Inflammatory macrophage treated with lipopolysaccharide for 4 hours (primary cell): Measurements from ENCODE around the gene TNNI2.
"Not testable (repeated sequence)": the region's sequence is repeated elsewhere in the genome, so short reads cannot be mapped to it uniquely, and the experiment has no call there.

Experiments
- DNase-seq: peaks from one replicate; pipeline ENCODE4 v3.0.0-alpha.2; 2020

The TNNI2 gene

GRCh38 chr11:1838426-1839144 lies at the start of gene TNNI2:
TNNI2 (plus strand) TSS chr11:1838981; CDS start chr11:1839697, 716 bp downstream.
- no peak for DNase-seq

- DNase-seq, result no peak
These were observed 46.9 kb upstream of the TNNI2 start for GRCh38 chr11:1791912-1792311.

GRCh38 chr11:1792461-1792860 lies 46.3 kb upstream of the TNNI2 start:
- no peak for DNase-seq

GRCh38 chr11:1793081-1793480 lies 45.7 kb upstream of the TNNI2 start:
- no peak for DNase-seq

- DNase-seq, result no peak
These were observed 42.3 kb upstream of the TNNI2 start for GRCh38 chr11:1796413-1797011.

- no peak for DNase-seq
These were observed 41.2 kb upstream of the TNNI2 start for GRCh38 chr11:1797391-1798125.

- DNase-seq, result no peak
These were observed 35.5 kb upstream of the TNNI2 start for GRCh38 chr11:1803246-1803645.

GRCh38 chr11:1803835-1804519 lies 34.8 kb upstream of the TNNI2 start:
- DNase-seq, result not testable (repeated sequence)

GRCh38 chr11:1805525-1805924 lies 33.3 kb upstream of the TNNI2 start:
- no peak for DNase-seq

- DNase-seq, result no peak
These were observed 31.4 kb upstream of the TNNI2 start for GRCh38 chr11:1807264-1807995.

- peak; percentile 84 for DNase-seq
These were observed 28.0 kb upstream of the TNNI2 start for GRCh38 chr11:1810761-1811160.

GRCh38 chr11:1812274-1812673 lies 26.5 kb upstream of the TNNI2 start:
- DNase-seq, result no peak

GRCh38 chr11:1812801-1813200 lies 26.0 kb upstream of the TNNI2 start:
- no peak for DNase-seq

- DNase-seq, result not testable (repeated sequence)
These were observed 25.4 kb upstream of the TNNI2 start for GRCh38 chr11:1813356-1813755.

- DNase-seq, result no peak
These were observed 24.1 kb upstream of the TNNI2 start for GRCh38 chr11:1814691-1815090.

GRCh38 chr11:1815311-1815710 lies 23.5 kb upstream of the TNNI2 start:
- DNase-seq, result no peak

- DNase-seq, result no peak
These were observed 23.0 kb upstream of the TNNI2 start for GRCh38 chr11:1815751-1816150.

GRCh38 chr11:1817000-1817399 lies 21.8 kb upstream of the TNNI2 start:
- no peak for DNase-seq

GRCh38 chr11:1817511-1817910 lies 21.3 kb upstream of the TNNI2 start:
- DNase-seq, result no peak

- DNase-seq, result no peak
These were observed 19.7 kb upstream of the TNNI2 start for GRCh38 chr11:1819074-1819473.

- DNase-seq, result no peak
These were observed 18.1 kb upstream of the TNNI2 start for GRCh38 chr11:1820463-1821325.

GRCh38 chr11:1821562-1821961 lies 17.2 kb upstream of the TNNI2 start:
- DNase-seq, result no peak
